OCI-LY1 (cell line): ENCODE results near the gene COPE.

Source experiments
- H2AFZ ChIP-seq: fragments of 200-600 bp; sonication (generic), shearing (Covaris generic); 2 replicates; pipeline ENCODE4 v1.6.0; 2014; ENCODE audit warnings: antibody characterized with exemption, mild to moderate bottlenecking, low read length
- H3F3A ChIP-seq: fragments of 200-600 bp; sonication (generic), shearing (Covaris generic); 2 replicates; pipeline ENCODE4 v1.6.0; 2014; ENCODE audit warnings: mild to moderate bottlenecking, antibody characterized with exemption, low read length, moderate library complexity; ENCODE audit not compliant: insufficient read depth
- H3K27ac ChIP-seq: fragments of 200-600 bp; sonication (generic); 2 replicates; pipeline ENCODE4 v1.5.1; 2014; ENCODE audit warnings: low read length, mixed run types, mild to moderate bottlenecking, low read depth; ENCODE audit not compliant: poor library complexity, severe bottlenecking
- H3K27me3 ChIP-seq: fragments of 200-600 bp; sonication (generic); 2 replicates; pipeline ENCODE4 v1.6.0; 2014; ENCODE audit warnings: antibody characterized with exemption, mild to moderate bottlenecking, low read length, moderate library complexity; ENCODE audit not compliant: insufficient read depth
- H3K36me3 ChIP-seq: fragments of 200-600 bp; sonication (generic); 2 replicates; pipeline ENCODE4 v1.6.1; 2014; ENCODE audit warnings: mild to moderate bottlenecking, antibody characterized with exemption, low read length, moderate library complexity, mixed read lengths; ENCODE audit not compliant: insufficient read depth
- H3K4me1 ChIP-seq: fragments of 200-600 bp; sonication (generic); 2 replicates; pipeline ENCODE4 v1.5.1; 2014; ENCODE audit warnings: mild to moderate bottlenecking, low read length, moderate library complexity; ENCODE audit not compliant: insufficient read depth, severe bottlenecking
- H3K4me2 ChIP-seq: fragments of 200-600 bp; sonication (generic), shearing (Covaris generic); 2 replicates; pipeline ENCODE4 v1.6.1; 2014; ENCODE audit warnings: low read length
- H3K4me3 ChIP-seq: fragments of 200-600 bp; sonication (generic); 2 replicates; pipeline ENCODE4 v1.5.1; 2014; ENCODE audit warnings: low read length, low read depth, mild to moderate bottlenecking, mixed read lengths; ENCODE audit not compliant: poor library complexity, severe bottlenecking
- H3K79me2 ChIP-seq: fragments of 200-600 bp; shearing (Covaris generic); 2 replicates; pipeline ENCODE4 v1.6.1; 2016; ENCODE audit warnings: mixed run types, low read length, mixed read lengths; ENCODE audit not compliant: insufficient read depth
- H3K9ac ChIP-seq: fragments of 200-600 bp; sonication (generic), shearing (Covaris generic); 2 replicates; pipeline ENCODE4 v1.6.1; 2014; ENCODE audit warnings: mild to moderate bottlenecking, low read length, mixed read lengths
- H3K9me2 ChIP-seq: fragments of 200-600 bp; sonication (generic), shearing (Covaris generic); 2 replicates; pipeline ENCODE4 v1.6.1; 2014; ENCODE audit warnings: low read depth, mild to moderate bottlenecking, low read length, mixed read lengths
- H3K9me3 ChIP-seq: fragments of 200-600 bp; shearing (Covaris generic); 2 replicates; pipeline ENCODE4 v1.6.1; 2014; ENCODE audit warnings: low read length, mixed read lengths
- H4K20me1 ChIP-seq: fragments of 200-600 bp; sonication (generic), shearing (Covaris generic); 2 replicates; pipeline ENCODE4 v1.6.0; 2016; ENCODE audit warnings: mild to moderate bottlenecking, low read length; ENCODE audit not compliant: insufficient read depth
- CTCF ChIP-seq: fragments of 200-600 bp; sonication (generic), shearing (Covaris generic); IDR thresholded peaks from 2 replicates; pipeline ENCODE4 v1.5.1; 2017; ENCODE audit warnings: mild to moderate bottlenecking, antibody characterized with exemption, low read length, moderate library complexity, mixed read lengths
- EZH2 ChIP-seq: fragments of 200-600 bp; sonication (generic), shearing (Covaris generic); IDR thresholded peaks from 2 replicates; pipeline ENCODE4 v1.8.0; 2017; ENCODE audit warnings: borderline replicate concordance, mixed run types, mild to moderate bottlenecking, antibody characterized with exemption, low read length, moderate library complexity, mixed read lengths

Gene COPE

GRCh38 chr19:18929311-18929710, 10.1 kb upstream of the COPE start:
- H3K36me3 ChIP-seq, result peaks cover 36% of the 10 kb centered on the region
- H3K9ac ChIP-seq, result no peak overlapping the region
- TF ChIP-seq EZH2 (no peak), CTCF (no peak)
- no peak overlapping the region for H3K4me3 ChIP-seq
- H3K79me2 ChIP-seq, result no peaks in the 10 kb centered on the region
- no peaks in the 10 kb centered on the region for H3K4me1 ChIP-seq
- no peak overlapping the region for H2AFZ ChIP-seq
- H3K4me2 ChIP-seq, result no peak overlapping the region
- H3K9me2 ChIP-seq, result no peaks in the 10 kb centered on the region
- H4K20me1 ChIP-seq, result no peaks in the 10 kb centered on the region
- H3F3A ChIP-seq, result no peaks in the 10 kb centered on the region; the same call in 1 of the 2 replicates
- no peak overlapping the region for H3K27ac ChIP-seq
- no peaks in the 10 kb centered on the region for H3K9me3 ChIP-seq
- H3K27me3 ChIP-seq, result no peaks in the 10 kb centered on the region

GRCh38 chr19:18928018-18928805, 9.0 kb upstream of the COPE start:
- Histone ChIP-seq H3K4me1 (no peaks in the 10 kb centered on the region), H3K79me2 (no peaks in the 10 kb centered on the region), H3K4me2 (no peak overlapping the region), H3F3A (no peaks in the 10 kb centered on the region; the same call in 1 of the 2 replicates), H4K20me1 (no peaks in the 10 kb centered on the region), H3K27ac (no peak overlapping the region), H3K9ac (no peak overlapping the region), H3K27me3 (no peaks in the 10 kb centered on the region), H3K4me3 (no peak overlapping the region), H3K9me3 (no peaks in the 10 kb centered on the region), H3K9me2 (no peaks in the 10 kb centered on the region), H2AFZ (no peak overlapping the region), H3K36me3 (peaks cover 45% of the 10 kb centered on the region)
- TF ChIP-seq EZH2 (no peak), CTCF (no peak)

- H3K36me3 ChIP-seq, result peaks cover 68% of the 10 kb centered on the region
- no peaks in the 10 kb centered on the region for H3K9me2 ChIP-seq
- no peaks in the 10 kb centered on the region for H4K20me1 ChIP-seq
- no peak overlapping the region for H3K27ac ChIP-seq
- H3K9me3 ChIP-seq, result no peaks in the 10 kb centered on the region
- H3K9ac ChIP-seq, result no peak overlapping the region
- H3K4me2 ChIP-seq, result no peak overlapping the region
- no peak overlapping the region for H2AFZ ChIP-seq
- H3K4me1 ChIP-seq, result peaks cover 13% of the 10 kb centered on the region
- no peak overlapping the region for H3K4me3 ChIP-seq
- H3K79me2 ChIP-seq, result peaks cover 9% of the 10 kb centered on the region
- TF ChIP-seq EZH2, result no peak
- TF ChIP-seq CTCF, result no peak
- no peaks in the 10 kb centered on the region for H3F3A ChIP-seq
- no peaks in the 10 kb centered on the region for H3K27me3 ChIP-seq
These were observed 5.6 kb upstream of the COPE start for GRCh38 chr19:18924684-18925213.
